Heart left ventricle (tissue), 16 donors: ENCODE results near the gene LAMA5. TPM values are rescaled to one million over a fixed set of nuclear protein-coding genes. Genes with fewer than 3 reads are reported as not detected.

Experiments used
- ATAC-seq, 4 donors: fragments of 200-7000 bp; cut with Tn5 transposase; one replicate each; pipeline ENCODE4 v1.9.1; 2020 to 2022; ENCODE audit warnings: moderate library complexity in 4 of 4, mild to moderate bottlenecking in 3 of 4, moderate number of reproducible peaks in 1 of 4
- DNase-seq, 5 donors: peaks; one replicate each; pipeline ENCODE4 v3.0.0-alpha.2; 2020
- H3K27ac ChIP-seq, 12 donors: fragments of 200-600 bp; sonication (generic) in 4 of 12; one replicate each; pipeline versions ENCODE4 v1.5.0 to v1.8.0; 2016 to 2022; ENCODE audit warnings: mild to moderate bottlenecking in 2 of 12
- H3K27me3 ChIP-seq, 9 donors: fragments of 200-600 bp; sonication (generic) in 2 of 9; one replicate each; pipeline versions ENCODE4 v1.5.1 to v1.8.0; 2016 to 2022; ENCODE audit warnings: mild to moderate bottlenecking in 3 of 9
- H3K36me3 ChIP-seq, 9 donors: fragments of 200-600 bp; sonication (generic) in 2 of 9; one replicate each; pipeline versions ENCODE4 v1.5.0 to v1.8.0; 2018 to 2022; ENCODE audit warnings: mild to moderate bottlenecking in 2 of 9
- H3K4me1 ChIP-seq, 12 donors: fragments of 200-600 bp; sonication (generic) in 4 of 12; one replicate each; pipeline versions ENCODE4 v1.5.0 to v1.8.0; 2016 to 2022; ENCODE audit warnings: mild to moderate bottlenecking in 3 of 12
- H3K4me3 ChIP-seq, 12 donors: fragments of 200-600 bp; sonication (generic) in 4 of 12; one replicate each; pipeline versions ENCODE4 v1.5.0 to v1.8.0; 2017 to 2022; ENCODE audit warnings: mild to moderate bottlenecking in 9 of 12, moderate library complexity in 4 of 12
- H3K9me3 ChIP-seq, 12 donors: fragments of 200-600 bp; sonication (generic) in 4 of 12; one replicate each; pipeline versions ENCODE4 v1.5.0 to v1.8.0; 2016 to 2022; ENCODE audit warnings: mild to moderate bottlenecking in 1 of 12
- CTCF ChIP-seq, 12 donors: fragments of 200-600 bp; sonication (generic) in 4 of 12; IDR thresholded peaks; one replicate each; pipeline versions ENCODE4 v1.5.0 to v1.8.0; 2018 to 2022; ENCODE audit warnings: antibody characterized with exemption in 12 of 12, mild to moderate bottlenecking in 5 of 12
- POLR2A ChIP-seq, 2 donors: fragments of 450-650 bp; IDR thresholded peaks; one replicate each; pipeline ENCODE4 v1.6.1; 2017; ENCODE audit warnings: antibody characterized with exemption in 2 of 2, mild to moderate bottlenecking in 2 of 2, moderate library complexity in 2 of 2
- WGBS, 4 donors: extraction: QIAGEN DNeasy Blood & Tissue Kit in 2 of 4; methylation state at CpG; one replicate each; pipeline versions ENCODE4 v1.1.5 to v1.1.7; 2013 to 2018; 5-methylcytosine and 5-hydroxymethylcytosine counted together
- intact Hi-C, 10 donors: fragments of 100-400 bp; cut with DNase I; formaldehyde crosslinking; loops; one replicate each; pipeline versions ENCODE4 v1.11.1 to v1.14.2; 2022
- microRNA-seq, 4 donors: library from miRNA; unstranded; fragments of <30 nt; microRNA quantifications; one replicate each; pipeline versions ENCODE4 to v1.2.0, GENCODE V29; 2017 to 2020
- polyA plus RNA-seq, 2 donors: library from polyadenylated mRNA; stranded (reverse); fragments of 200-250 nt; gene quantifications; one replicate each; pipeline ENCODE4 v1.2.3, GENCODE V29; 2013
- total RNA-seq, 9 donors: library from RNA; depleted of rRNA in 2 of 9; stranded (reverse); fragments of >200 nt in 2 of 9; fragmentation: NEBNext Ultra II Directional in 3 of 9; extraction: Animal tissue kit (Norgen Biotek cat#: 25700) in 3 of 9; gene quantifications; one replicate each; pipeline versions ENCODE4 v1.1.0 to v1.2.4, GENCODE V29; 2016 to 2023
- donor health status: ischemic (EF 13 %, LVEDD 7.1; RV severe dilation, severe dysfunction).
- donor health status: healthy with polysubstance abuse.
- donor health status: DM: no; HTN: yes; CAD: no.
- donor health status: DM: no; HTN: no; CAD: no.
- donor health status: ischemic (EF 25% LVEDD 6.9; RV normal size, moderate dysfunction).
- donor health status: ischemic (EF 25% LVEDD 5.7; RV mildly dilated, moderate dysfunction).
- donor health status: healthy.
- donor health status: DM: yes; HTN: yes; CAD: no.
- donor health status: ischemic (EF 35%, LVEDD 5.7; RV mildly dilated, moderate dysfunction).
- donor health status: nonischemic (EF 11% LVEDD 7.7; RV severe dilation, severe dysfunction).
- donor health status: DM: yes; HTN: yes; CAD: no.
- donor health status: PGD.
- donor health status: ischemic (EF 29% LVEDD 5.4; RV normal size, mild dysfunction).
- donor health status: nonischemic (EF 23%, LVEDD 6.1; RV moderate dilation, normal function).

LAMA5 gene
- total and polyA plus RNA-seq, 11 donors: 57.4 to 128 (median 73.6) TPM

GRCh38 chr20:62259294-62259565 lies 107.9 kb downstream of the LAMA5 start:
- peaks cover 0 to 21% (median 15%) of the 10 kb centered on the region in 12 donors for H3K4me1 ChIP-seq
- WGBS, 4 donors: 88 to 95% (median 94%) methylated on average over 8 of the region's 8 CpGs
- intact Hi-C loops: no loop called here
- H3K36me3 ChIP-seq: peaks cover 0 to 84% (median 72%) of the 10 kb centered on the region in 9 donors
- peak in 1 of 4 donors; percentile 5 for ATAC-seq
- H3K27ac ChIP-seq: no peak overlapping the region
- no peaks in the 10 kb centered on the region for H3K9me3 ChIP-seq
- TF ChIP-seq CTCF (IDR thresholded peaks at IDR 0.05) (no peak), POLR2A (IDR thresholded peaks at IDR 0.05) (no peak)
- DNase-seq: no peak
- no peak overlapping the region for H3K4me3 ChIP-seq
- H3K27me3 ChIP-seq: no peaks in the 10 kb centered on the region

Small RNA genes within 50 kb of the gene (microRNA-seq; reads per million reads assigned to microRNA genes)
- gene MIR4758: 0 to 2.6 (median 0.51) reads per million in 4 donors

Other genes starting within 250 kb of the LAMA5 start
- 10 to 100 TPM; 38.6 to 64.7 (median 54.6) TPM for gene LSM14B, start 244.8 kb downstream of the LAMA5 start, total RNA-seq
- gene LSM14B, start 244.8 kb downstream of the LAMA5 start, polyA plus RNA-seq: 10 to 100 TPM; 26.1 to 60.0 TPM
- 100 to 1,000 TPM; 172 to 432 (median 233) TPM for gene PSMA7, start 223.9 kb downstream of the LAMA5 start, total RNA-seq
- 100 to 1,000 TPM; 220 to 472 TPM for gene PSMA7, start 223.9 kb downstream of the LAMA5 start, polyA plus RNA-seq
- gene SS18L1, start 223.5 kb downstream of the LAMA5 start, total RNA-seq: 10 to 100 TPM in 2 of 9 donors, 1 to 10 TPM in 7; 6.5 to 12.4 (median 8.6) TPM
- gene SS18L1, start 223.5 kb downstream of the LAMA5 start, polyA plus RNA-seq: 1 to 10 TPM; 7.8 to 7.9 TPM
- 10 to 100 TPM; 20.7 to 36.8 (median 26.5) TPM for gene MTG2, start 184.3 kb downstream of the LAMA5 start, total RNA-seq
- 10 to 100 TPM; 28.9 to 40.7 TPM for gene MTG2, start 184.3 kb downstream of the LAMA5 start, polyA plus RNA-seq
- not detected for gene HRH3, start 147.0 kb downstream of the LAMA5 start, total RNA-seq
- not detected for gene HRH3, start 147.0 kb downstream of the LAMA5 start, polyA plus RNA-seq
- gene OSBPL2, start 128.8 kb downstream of the LAMA5 start, total RNA-seq: 10 to 100 TPM; 20.7 to 57.9 (median 40.3) TPM
- gene OSBPL2, start 128.8 kb downstream of the LAMA5 start, polyA plus RNA-seq: 10 to 100 TPM; 20.0 to 21.7 TPM
- gene ADRM1, start 64.3 kb downstream of the LAMA5 start, total RNA-seq: 100 to 1,000 TPM in 3 of 9 donors, 10 to 100 TPM in 6; 66.8 to 218 (median 79.8) TPM
- 100 to 1,000 TPM in 1 of 2 donors, 10 to 100 TPM in 1; 87.2 to 187 TPM for gene ADRM1, start 64.3 kb downstream of the LAMA5 start, polyA plus RNA-seq
- 100 to 1,000 TPM; 434 to 831 (median 670) TPM for gene RPS21, start 19.8 kb upstream of the LAMA5 start, total RNA-seq
- 1,000 to 10,000 TPM; 1,943 to 3,051 TPM for gene RPS21, start 19.8 kb upstream of the LAMA5 start, polyA plus RNA-seq
- gene CABLES2, start 40.0 kb upstream of the LAMA5 start, total RNA-seq: 10 to 100 TPM in 2 of 9 donors, 1 to 10 TPM in 7; 6.1 to 12.0 (median 8.8) TPM
- 10 to 100 TPM in 1 of 2 donors, 1 to 10 TPM in 1; 2.9 to 10.7 TPM for gene CABLES2, start 40.0 kb upstream of the LAMA5 start, polyA plus RNA-seq
- gene RBBP8NL, start 60.2 kb upstream of the LAMA5 start, total RNA-seq: not detected
- not detected for gene RBBP8NL, start 60.2 kb upstream of the LAMA5 start, polyA plus RNA-seq
- 1 to 10 TPM in 4 of 9 donors, under 1 TPM in 5; 0.21 to 7.4 (median 0.83) TPM for gene GATA5, start 108.7 kb upstream of the LAMA5 start, total RNA-seq
- gene GATA5, start 108.7 kb upstream of the LAMA5 start, polyA plus RNA-seq: 1 to 10 TPM in 1 of 2 donors, under 1 TPM in 1; 0.98 to 1.6 TPM